Measurements from ENCODE around the gene CDKN1B.
A peak's percentile ranks its signal among the peaks of the same experiment; 100 is the strongest.

Gene CDKN1B

DNA sequence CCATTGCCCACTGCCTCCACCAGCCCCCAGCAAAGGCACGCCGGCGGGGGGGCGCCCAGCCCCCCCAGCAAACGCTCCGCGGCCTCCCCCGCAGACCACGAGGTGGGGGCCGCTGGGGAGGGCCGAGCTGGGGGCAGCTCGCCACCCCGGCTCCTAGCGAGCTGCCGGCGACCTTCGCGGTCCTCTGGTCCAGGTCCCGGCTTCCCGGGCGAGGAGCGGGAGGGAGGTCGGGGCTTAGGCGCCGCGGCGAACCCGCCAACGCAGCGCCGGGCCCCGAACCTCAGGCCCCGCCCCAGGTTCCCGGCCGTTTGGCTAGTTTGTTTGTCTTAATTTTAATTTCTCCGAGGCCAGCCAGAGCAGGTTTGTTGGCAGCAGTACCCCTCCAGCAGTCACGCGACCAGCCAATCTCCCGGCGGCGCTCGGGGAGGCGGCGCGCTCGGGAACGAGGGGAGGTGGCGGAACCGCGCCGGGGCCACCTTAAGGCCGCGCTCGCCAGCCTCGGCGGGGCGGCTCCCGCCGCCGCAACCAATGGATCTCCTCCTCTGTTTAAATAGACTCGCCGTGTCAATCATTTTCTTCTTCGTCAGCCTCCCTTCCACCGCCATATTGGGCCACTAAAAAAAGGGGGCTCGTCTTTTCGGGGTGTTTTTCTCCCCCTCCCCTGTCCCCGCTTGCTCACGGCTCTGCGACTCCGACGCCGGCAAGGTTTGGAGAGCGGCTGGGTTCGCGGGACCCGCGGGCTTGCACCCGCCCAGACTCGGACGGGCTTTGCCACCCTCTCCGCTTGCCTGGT, at the start of gene CDKN1B:
CDKN1B (plus strand) TSS at position 576 of the 793 bp plus-strand sequence. CDS start 472 bp downstream, outside the sequence.
- DNase-seq, result peak; percentile 75 to 77

DNA sequence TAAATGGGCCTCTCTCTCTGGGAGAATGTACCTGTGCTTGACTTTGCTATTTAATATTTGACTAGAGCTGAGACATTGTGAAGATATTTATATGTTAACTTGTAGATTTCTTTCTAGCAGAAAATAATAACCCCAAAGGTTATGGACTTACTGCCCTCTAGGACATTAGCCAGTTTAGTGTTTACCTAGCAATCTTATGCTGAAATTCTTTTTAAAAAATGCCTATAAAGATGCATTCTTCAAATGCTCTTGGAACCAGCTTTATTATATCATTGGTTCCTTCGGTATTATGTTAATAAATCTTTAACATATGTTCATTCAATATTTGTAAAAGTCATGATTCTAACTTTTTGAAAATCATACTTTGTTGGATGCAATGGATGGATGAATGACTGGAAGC, 49.2 kb upstream of the CDKN1B start:
- no peak for DNase-seq

GRCh38 chr12:12669020-12669419, 48.1 kb upstream of the CDKN1B start:
- DNase-seq, result no peak

GRCh38 chr12:12671850-12672660, 45.1 kb upstream of the CDKN1B start:
- no peak for DNase-seq

GRCh38 chr12:12673296-12673695, 43.9 kb upstream of the CDKN1B start:
- no peak for DNase-seq

DNA sequence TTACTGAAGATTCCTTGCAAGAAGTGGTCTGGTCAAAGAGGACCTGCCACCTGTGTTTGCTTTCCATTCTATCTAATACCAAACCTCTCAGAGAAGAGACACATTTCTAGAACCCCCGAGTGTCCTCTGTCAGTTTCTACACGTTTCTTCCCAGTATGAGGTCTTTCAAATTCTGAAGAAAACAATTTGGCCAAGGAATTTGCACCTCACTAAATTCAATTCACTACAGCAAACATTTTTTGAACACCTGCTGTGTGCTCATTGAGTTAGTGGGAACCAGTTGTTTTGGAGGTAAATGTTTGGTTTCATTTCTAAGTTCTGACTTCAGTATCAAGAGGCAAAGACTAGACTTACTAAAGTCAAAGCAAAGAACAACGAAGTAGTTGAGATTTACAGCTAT, 40.6 kb upstream of the CDKN1B start:
- DNase-seq, result no peak

DNA sequence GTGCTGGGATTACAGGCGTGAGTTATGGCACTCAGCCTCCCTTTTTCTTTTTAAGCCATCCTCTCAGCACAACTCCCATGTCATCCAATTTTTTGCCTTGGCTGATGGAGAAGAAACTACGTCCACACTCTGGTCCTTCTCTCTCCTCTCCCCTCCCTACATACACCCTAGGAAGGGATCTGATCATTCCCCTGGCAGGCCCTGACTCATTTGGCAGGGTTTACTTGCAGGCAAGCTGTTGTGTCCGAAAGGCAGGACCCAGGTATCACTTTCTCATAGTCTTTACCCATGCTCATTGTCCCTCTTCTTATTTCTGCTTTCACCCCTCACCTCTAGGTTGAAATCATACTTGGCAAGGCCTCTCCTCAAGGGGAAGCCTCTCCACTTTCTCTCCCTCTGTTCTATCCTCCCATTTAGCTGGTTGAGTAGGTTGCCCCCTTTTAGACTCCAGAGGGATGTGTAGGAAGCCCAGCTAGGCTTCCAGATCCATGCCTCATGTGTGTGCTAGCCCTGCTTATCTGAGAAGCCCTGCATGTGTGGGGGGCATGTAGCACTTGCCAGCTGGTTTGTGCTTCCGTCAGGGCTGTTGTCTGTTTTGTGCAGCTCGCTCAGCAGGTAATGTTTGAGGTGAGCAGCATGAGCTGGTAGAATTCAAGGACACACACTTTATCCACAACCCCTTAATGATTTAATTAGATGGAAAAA, 36.0 kb upstream of the CDKN1B start:
- DNase-seq, result no peak

DNA sequence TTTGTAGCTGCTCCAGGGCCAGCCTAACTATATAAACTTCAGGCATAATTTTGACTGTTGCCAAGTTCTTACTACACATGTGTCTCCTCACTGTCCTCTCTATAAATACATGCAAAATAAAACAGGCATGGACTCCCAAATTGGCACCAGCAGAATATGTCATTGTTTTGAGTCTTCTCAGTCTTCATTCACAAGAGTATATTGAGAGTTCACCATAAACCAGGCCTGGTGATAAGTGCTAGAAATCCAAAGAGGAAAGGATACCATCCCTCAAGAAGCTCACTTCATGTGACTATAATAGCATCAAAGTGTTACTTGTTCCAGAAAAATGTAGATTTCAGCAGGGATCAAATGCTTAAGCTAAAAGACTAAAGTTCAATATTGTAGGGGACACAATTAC, 34.9 kb upstream of the CDKN1B start:
- no peak for DNase-seq

DNA sequence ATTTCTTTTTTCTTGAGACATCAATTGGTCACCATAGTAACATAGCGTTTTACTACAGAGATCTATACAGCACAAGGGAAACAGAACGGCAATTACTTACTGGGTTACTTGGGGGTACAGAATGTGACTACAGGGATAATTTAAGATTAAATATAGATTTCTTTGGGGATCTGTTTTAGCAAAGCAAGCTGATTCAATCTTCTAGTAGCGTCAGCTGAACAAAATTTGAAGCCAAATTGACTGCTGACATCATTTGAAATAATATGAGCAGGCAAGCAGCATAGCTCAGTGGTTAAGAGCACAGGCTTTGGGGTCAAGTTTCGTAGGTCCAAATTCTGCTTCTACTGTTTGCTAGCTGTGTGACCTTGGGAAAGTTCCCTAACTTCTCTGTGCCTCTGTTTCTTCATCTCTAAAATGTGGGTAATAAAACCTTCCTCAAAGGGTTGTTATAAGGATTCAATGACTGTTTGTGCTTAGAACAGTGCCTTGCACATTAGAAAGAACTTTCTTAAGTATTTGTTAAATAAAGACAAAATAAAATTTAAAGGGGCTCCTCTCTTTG, 34.0 kb upstream of the CDKN1B start:
- no peak for DNase-seq

DNA sequence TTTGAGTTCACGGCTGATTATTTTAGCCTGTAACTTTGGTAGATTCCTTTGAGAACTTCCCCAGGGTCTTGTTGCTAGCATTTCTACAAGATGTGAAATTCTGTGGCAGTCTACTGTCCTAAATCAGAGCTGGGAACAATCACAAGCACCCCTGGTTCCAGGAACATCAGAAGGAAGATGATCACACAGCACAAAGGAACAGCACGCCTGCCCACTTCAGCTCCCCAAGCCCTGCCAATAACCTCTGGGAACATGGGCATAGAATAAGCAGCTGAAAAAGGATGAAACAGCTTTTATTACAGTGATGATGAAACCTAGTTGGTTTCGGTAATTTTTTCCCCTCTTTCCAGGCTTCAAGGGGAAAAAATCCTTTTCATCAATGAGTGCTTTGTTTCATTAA, 33.4 kb upstream of the CDKN1B start:
- no peak for DNase-seq

DNA sequence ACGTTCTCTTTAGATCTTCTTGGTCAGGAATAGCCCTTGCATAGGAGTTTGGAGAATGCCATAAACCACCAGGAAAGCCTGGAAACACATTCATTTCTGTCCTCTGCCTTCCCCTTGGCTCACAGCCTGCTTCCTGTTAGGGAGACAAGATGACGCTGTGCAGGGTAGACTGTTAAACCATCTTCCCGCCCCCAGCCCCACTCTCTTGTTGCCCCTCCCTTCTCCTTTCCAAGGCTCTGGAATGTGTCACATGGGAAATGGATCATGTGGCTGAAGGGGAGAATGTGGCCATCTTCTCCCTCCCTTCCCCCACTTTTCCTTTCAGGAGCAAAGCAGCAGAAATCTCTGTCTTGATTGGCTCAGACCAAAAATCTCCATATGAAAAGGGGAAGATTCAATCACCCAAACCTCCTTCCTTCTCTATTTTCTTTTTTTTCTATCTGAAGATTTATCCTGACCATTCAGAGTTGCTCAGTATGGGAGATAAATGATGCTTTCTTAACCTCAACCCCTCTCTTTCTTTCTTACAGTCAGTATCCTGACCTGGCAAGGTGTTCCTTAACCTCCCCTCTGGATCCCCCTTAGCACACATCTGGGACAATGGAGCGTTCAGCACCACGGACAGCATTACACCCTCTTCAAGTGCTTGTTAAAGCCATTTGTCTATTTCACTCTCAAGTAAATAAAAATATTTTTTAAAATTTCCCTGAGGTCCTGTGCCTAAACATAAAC, 32.6 kb upstream of the CDKN1B start:
- no peak for DNase-seq

DNA sequence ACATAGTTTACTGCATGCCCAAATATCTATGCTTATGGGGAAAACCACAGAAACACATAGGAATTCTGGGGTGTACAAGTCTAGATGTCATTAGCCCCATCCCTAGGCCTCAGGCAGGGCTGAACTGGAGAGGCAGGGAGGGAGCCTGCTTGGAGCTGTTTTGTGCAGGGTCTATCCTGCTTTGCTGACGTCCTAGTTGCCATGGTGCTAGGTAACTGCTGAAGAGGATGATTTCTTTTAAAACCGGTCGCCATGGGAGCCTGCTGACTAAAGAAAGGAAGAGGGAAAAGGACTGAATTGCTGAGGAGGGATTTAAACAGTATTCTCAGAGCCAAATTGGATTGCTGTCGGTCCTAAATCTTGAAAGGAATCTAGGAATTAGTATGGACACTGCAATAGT, 31.9 kb upstream of the CDKN1B start:
- no peak for DNase-seq

DNA sequence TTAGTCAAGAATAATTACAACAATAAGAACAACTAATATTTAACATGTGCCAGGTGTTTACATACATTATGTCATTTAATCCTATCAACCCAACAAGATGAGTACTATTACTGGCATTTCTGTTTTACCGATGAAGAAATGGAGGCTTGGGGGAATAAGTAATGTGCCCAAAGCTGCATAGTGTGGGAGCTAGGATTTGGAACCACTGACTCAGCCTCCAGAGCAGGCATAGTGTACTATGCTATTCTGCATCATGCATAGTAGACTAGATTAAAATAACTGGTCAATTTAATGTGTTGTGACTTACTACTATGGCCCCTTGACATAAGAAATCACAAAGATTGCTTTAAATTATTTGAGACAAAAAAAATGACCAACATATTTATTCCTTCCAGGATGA, 30.7 kb upstream of the CDKN1B start:
- no peak for DNase-seq

DNA sequence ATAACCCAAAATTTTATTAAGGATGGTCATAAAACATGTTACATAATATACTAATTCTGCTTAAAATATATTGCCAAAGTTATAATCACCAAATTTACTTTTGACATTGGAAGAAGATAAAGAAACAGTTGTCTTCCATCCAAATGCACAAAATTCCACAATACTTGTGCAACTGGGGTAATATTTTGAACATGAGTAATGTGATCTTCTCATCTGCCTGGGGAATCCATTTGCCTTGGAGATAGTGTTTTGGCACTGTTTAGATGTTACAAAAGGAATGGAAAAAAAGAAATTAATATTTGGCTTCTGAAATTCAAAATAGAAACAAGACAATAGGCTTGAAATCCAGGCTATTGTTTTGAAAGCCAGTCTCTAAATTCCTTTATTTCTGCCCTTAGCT, 30.2 kb upstream of the CDKN1B start:
- no peak for DNase-seq

DNA sequence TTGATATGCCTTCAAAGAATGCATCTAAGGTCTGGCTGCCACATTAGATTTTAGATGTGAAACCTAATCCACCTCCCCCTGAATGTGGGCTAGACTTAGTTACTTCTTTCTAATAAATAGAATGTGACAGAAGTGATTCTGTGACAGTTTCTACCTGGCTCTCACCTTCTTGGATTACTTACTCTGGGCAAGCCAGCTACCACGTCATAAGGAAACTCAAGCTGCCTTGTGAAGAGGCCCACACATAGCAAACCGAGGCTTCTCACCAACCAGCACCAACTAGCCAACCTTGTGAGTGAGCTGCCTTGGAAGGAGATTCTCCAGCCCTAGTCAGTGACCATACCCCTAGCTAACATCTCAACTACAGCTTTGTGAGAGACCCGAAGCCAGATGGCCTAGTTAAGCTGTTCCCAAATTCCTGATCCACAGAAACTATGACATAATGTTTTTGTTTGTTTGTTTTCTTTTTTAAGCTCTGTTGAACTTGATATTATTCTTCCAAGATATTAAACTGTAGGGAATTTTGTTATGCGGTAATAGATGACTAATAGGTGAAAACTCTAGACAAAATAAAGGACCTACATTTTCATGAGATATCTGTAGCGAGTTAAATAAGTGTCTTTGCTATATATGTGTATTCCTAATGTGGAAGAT, 27.4 kb upstream of the CDKN1B start:
- no peak for DNase-seq

DNA sequence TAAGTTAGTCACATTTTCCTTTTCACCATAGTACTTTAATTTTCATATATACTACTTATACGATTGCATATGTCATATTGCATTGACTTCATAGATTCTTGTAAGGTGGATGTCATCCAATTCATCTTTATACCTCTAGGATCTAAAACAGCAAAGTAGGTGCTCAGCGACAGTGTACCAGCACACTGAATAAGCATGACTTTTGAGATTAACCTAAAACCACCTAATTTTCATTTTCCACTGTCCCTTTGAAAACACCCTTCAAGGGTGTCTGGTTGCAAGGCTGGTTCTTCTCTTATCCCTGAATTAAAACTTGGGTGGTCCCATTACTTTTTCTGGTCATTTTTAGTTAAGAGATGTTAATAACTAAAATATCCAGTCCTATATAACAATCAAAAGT, 25.6 kb upstream of the CDKN1B start:
- DNase-seq, result no peak

DNA sequence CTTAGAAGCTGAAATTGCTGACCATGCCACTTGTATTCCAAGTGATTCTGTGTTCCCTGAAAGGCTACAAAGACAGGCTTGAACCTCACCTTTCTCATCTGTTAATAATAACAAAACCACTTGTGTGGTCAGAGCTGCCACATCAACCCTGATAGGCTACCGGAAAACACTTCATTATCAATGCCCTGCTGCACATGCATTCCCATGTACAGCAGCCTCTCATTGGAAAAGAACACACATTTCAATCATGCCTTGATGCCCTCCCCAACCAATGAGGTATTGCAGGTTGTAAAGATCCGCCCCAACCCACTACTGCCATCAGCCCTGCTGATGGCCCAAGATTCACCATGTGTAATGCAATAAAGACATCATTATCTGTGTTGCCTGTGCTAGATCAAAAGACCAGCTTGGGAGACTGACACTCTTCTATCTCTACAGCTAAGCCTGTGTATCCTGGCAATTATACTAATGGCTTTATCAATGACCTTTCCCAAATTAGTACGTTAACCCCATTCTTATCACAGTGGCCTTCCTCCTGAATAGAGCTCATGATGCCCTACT, 24.0 kb upstream of the CDKN1B start:
- no peak for DNase-seq

- peak; percentile 83 for DNase-seq
Measured at GRCh38 chr12:12696562-12697383, 20.4 kb upstream of the CDKN1B start.

GRCh38 chr12:12699345-12699744, 17.8 kb upstream of the CDKN1B start:
- DNase-seq, result no peak

DNA sequence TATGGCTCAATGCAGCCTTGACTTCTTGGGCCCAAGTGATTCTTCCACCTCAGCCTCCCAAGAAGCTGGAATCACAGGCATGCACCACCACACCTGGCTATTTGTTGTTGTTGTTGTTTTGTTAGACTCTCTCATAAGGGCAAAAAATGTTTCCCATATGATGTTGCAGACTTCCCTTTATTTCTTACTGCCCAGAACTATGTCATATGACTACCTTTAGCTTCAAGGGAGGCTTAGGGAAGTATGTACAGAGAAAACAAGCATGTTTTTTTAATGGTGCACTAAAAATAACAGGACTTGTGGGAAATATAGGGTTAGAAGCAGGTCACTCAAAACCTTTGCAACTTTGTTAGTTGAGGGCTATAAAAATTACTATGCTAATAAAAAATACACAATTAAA, 16.9 kb upstream of the CDKN1B start:
- DNase-seq, result no peak

GRCh38 chr12:12701457-12701856, 15.7 kb upstream of the CDKN1B start:
- no peak for DNase-seq

Data from stimulated activated CD4-positive, alpha-beta T cell treated with anti-CD3 and anti-CD28 coated beads, Interleukin-2, amount 100 ng/mL, for 48 hours (primary cell).